WTC11 (cell line): ENCODE measurements around the gene CLDN8.

Experiments
- SMAD3 ChIP-seq: sonication (generic); formaldehyde crosslinking; IDR thresholded peaks from 2 replicates; pipeline ENCODE4 v1.8.0; 2022; ENCODE audit warnings: missing genetic modification reagents, mild to moderate bottlenecking, borderline replicate concordance
- ZNF263 ChIP-seq: sonication (generic); formaldehyde crosslinking; IDR thresholded peaks from 2 replicates; pipeline ENCODE4 v1.8.1; 2022; ENCODE audit warnings: low read depth, mild to moderate bottlenecking, moderate library complexity, missing genetic modification reagents
- ZNF416 ChIP-seq: fragments of 250-450 bp; sonication (Bioruptor Pico); IDR thresholded peaks from 2 replicates; pipeline ENCODE4 v1.9.0; 2021; ENCODE audit warnings: mild to moderate bottlenecking, inconsistent platforms
- TF ChIP-seq, protein P1 (sequence below): fragments of 200-600 bp; IDR thresholded peaks from 2 replicates; pipeline ENCODE4 v1.8.0; 2022; ENCODE audit warnings: antibody characterized with exemption
- TF ChIP-seq, protein P2 (sequence below): sonication (generic); formaldehyde crosslinking; IDR thresholded peaks from 2 replicates; pipeline ENCODE4 v1.8.1; 2022; ENCODE audit warnings: low read depth, mild to moderate bottlenecking, moderate library complexity, missing genetic modification reagents, borderline replicate concordance

DNA sequence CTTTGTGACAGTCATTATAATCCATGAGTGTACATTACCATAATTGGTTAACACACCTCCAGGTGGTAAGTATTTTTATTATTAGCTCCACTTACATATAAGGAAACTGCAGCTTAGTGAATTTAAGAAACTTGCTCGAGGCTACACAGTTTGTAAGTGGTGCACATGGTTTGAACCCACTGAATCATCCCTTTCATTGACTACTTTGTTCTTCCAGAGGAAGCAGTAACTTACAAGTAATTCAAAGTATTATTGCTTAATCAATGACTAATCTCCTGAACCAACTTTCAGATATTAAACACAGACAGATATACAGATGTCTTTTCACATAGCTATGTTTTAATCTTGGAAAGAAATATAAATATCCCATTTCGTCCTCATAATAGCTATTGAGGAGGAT lies 18.7 kb upstream of the CLDN8 start:
- TF ChIP-seq, protein P1, sequence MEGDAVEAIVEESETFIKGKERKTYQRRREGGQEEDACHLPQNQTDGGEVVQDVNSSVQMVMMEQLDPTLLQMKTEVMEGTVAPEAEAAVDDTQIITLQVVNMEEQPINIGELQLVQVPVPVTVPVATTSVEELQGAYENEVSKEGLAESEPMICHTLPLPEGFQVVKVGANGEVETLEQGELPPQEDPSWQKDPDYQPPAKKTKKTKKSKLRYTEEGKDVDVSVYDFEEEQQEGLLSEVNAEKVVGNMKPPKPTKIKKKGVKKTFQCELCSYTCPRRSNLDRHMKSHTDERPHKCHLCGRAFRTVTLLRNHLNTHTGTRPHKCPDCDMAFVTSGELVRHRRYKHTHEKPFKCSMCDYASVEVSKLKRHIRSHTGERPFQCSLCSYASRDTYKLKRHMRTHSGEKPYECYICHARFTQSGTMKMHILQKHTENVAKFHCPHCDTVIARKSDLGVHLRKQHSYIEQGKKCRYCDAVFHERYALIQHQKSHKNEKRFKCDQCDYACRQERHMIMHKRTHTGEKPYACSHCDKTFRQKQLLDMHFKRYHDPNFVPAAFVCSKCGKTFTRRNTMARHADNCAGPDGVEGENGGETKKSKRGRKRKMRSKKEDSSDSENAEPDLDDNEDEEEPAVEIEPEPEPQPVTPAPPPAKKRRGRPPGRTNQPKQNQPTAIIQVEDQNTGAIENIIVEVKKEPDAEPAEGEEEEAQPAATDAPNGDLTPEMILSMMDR: no peak
- TF ChIP-seq ZNF263 (CRISPR knock-in tag): no peak
- no peak for TF ChIP-seq SMAD3 (CRISPR knock-in tag)
- TF ChIP-seq, protein P2, sequence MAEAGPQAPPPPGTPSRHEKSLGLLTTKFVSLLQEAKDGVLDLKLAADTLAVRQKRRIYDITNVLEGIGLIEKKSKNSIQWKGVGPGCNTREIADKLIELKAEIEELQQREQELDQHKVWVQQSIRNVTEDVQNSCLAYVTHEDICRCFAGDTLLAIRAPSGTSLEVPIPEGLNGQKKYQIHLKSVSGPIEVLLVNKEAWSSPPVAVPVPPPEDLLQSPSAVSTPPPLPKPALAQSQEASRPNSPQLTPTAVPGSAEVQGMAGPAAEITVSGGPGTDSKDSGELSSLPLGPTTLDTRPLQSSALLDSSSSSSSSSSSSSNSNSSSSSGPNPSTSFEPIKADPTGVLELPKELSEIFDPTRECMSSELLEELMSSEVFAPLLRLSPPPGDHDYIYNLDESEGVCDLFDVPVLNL (CRISPR knock-in tag): no peak
- TF ChIP-seq ZNF416: no peak
